ENCODE measurements around the gene DSEL. TPM values are rescaled to one million over a fixed set of nuclear protein-coding genes. Genes with fewer than 3 reads are reported as not detected.

DSEL gene
- total RNA-seq, 1 experiment from 2014 or later = 0.05 TPM

- TF ChIP-seq CBX3 (IDR thresholded peaks at IDR 0.05; ENCODE audit: low read depth) = no peak
- no peak for TF ChIP-seq EZH2phosphoT487 (IDR thresholded peaks at IDR 0.05; ENCODE audit: borderline replicate concordance)
- no peak for TF ChIP-seq POLR2A (IDR thresholded peaks at IDR 0.05; ENCODE audit: borderline replicate concordance, extremely low read depth, insufficient read depth, insufficient read length)
- no peak for TF ChIP-seq ZBTB33 (IDR thresholded peaks at IDR 0.05; ENCODE audit: extremely low read depth, insufficient replicate concordance, low read length)
- TF ChIP-seq EGR1 (IDR thresholded peaks at IDR 0.05; ENCODE audit: low read depth) = no peak
- no peak for TF ChIP-seq ZFX (IDR thresholded peaks at IDR 0.05)
- no peak for TF ChIP-seq SIN3A (IDR thresholded peaks at IDR 0.05; ENCODE audit: low read depth)
Measured at GRCh38 chr18:67510831-67511230, 5.7 kb downstream of the DSEL start (continued).

DNA sequence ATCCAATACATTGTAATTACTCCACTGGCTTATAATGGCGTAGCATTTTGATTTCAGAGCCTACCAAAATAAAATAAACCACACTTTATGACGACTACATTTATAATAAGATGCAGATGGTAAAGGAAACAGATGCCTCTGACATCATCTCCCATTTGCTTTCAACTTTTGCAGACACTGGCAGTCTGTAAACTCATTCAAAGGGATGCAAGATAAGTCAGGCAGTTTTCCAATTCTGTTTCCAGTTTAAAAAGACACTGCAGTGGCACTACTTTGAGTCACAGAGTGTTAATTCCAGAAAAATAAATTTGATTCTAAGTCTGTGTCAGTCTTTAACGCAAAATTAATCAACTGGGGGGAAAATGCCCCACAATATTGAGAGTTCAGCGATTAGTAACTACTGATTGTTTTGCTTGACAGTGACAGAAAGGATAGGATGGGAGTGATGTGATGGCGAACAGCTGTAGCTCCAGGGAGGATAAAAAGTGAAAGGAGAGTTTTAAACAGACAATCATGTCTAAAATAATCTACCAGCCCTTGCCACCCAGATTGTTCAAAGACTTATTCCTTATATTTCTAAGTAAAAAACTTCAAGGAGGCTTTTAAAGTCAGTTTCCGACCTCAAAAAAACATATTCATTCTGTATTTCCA, 6.7 kb downstream of the DSEL start:
- no peak for ATAC-seq
- no TSS peak for BruUV-seq (replicated peaks)
- peaks cover 16 to 38% of the 10 kb centered on the region in 2 experiments; a peak in 2 of 4 replicates for H3K9me3 ChIP-seq (ENCODE audit: control insufficient read depth in 1 of 2, insufficient read depth in 1 of 2, low read depth in 1 of 2, low read length in 2 of 2)
- H3K27me3 ChIP-seq (ENCODE audit: insufficient read depth, low read length) = no peaks in the 10 kb centered on the region
- ChIA-PET POLR2A (no interaction called here), RAD21 (ENCODE audit: low non-redundant PET in 1 of 2, low total read pairs in 2 of 2, uncharacterized antibody in 2 of 2, unreplicated experiment in 2 of 2) (no interaction called here), CTCF (no interaction called here)
- no peak overlapping the region for H3K27ac ChIP-seq (ENCODE audit: low read depth, low read length)
- H4K20me1 ChIP-seq (ENCODE audit: insufficient read depth) = no peaks in the 10 kb centered on the region
- no peak for DNase-seq (ENCODE audit: low read depth, low spot score)
- H3K9me2 ChIP-seq (ENCODE audit: insufficient read depth) = no peaks in the 10 kb centered on the region
- H3K9ac ChIP-seq (ENCODE audit: low read length) = no peak overlapping the region
- no peaks in the 10 kb centered on the region for H3K36me3 ChIP-seq (ENCODE audit: control insufficient read depth in 1 of 2, insufficient read depth in 2 of 2, low read length in 2 of 2)
- intact Hi-C loops (cut with micrococcal nuclease) = no loop called here
- no peaks in the 10 kb centered on the region for H3K79me2 ChIP-seq (ENCODE audit: insufficient read depth, low read length)
- H3K4me1 ChIP-seq (ENCODE audit: control insufficient read depth in 1 of 2, insufficient read depth in 2 of 2, low read length in 2 of 2) = no peaks in the 10 kb centered on the region
- no peak overlapping the region for H3K4me2 ChIP-seq (ENCODE audit: low read length)
- no peak overlapping the region for H2AFZ ChIP-seq (ENCODE audit: low read depth, low read length, poor library complexity, severe bottlenecking)
- H3K4me3 ChIP-seq (replicated peaks in 1 of 2; ENCODE audit: low read depth in 1 of 2, low read length in 2 of 2) = no peak overlapping the region
- no peak for TF ChIP-seq EGR1 (IDR thresholded peaks at IDR 0.05; ENCODE audit: low read depth)
- TF ChIP-seq EZH2phosphoT487 (IDR thresholded peaks at IDR 0.05; ENCODE audit: borderline replicate concordance) = no peak
- TF ChIP-seq ZBTB33 (IDR thresholded peaks at IDR 0.05; ENCODE audit: extremely low read depth, insufficient replicate concordance, low read length) = no peak
- TF ChIP-seq SRF (IDR thresholded peaks at IDR 0.05; ENCODE audit: low read depth) = no peak
- no peak for TF ChIP-seq REST (IDR thresholded peaks at IDR 0.05; ENCODE audit: low read depth)
- TF ChIP-seq POLR2A (IDR thresholded peaks at IDR 0.05; ENCODE audit: borderline replicate concordance, extremely low read depth, insufficient read depth, insufficient read length) = no peak
- TF ChIP-seq CEBPB (IDR thresholded peaks at IDR 0.05; ENCODE audit: low read depth) = no peak
- TF ChIP-seq RAD21 (IDR thresholded peaks at IDR 0.05; ENCODE audit: low read depth) = no peak
- TF ChIP-seq SIN3A (IDR thresholded peaks at IDR 0.05; ENCODE audit: low read depth) = no peak
- no peak for TF ChIP-seq SP1 (IDR thresholded peaks at IDR 0.05; ENCODE audit: low read depth)
- TF ChIP-seq, protein P1, sequence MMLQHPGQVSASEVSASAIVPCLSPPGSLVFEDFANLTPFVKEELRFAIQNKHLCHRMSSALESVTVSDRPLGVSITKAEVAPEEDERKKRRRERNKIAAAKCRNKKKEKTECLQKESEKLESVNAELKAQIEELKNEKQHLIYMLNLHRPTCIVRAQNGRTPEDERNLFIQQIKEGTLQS (IDR thresholded peaks at IDR 0.05) = no peak
- no peak for TF ChIP-seq CBX3 (IDR thresholded peaks at IDR 0.05; ENCODE audit: low read depth)
- TF ChIP-seq POLR2AphosphoS5 (IDR thresholded peaks at IDR 0.05; ENCODE audit: low read depth, low read length) = no peak
